Activated CD4-positive, alpha-beta T cell treated with anti-CD3 and anti-CD28 coated beads, Interleukin-2, amount 50 U/mL, for 24 hours (primary cell): ENCODE measurements around the gene CPSF3.

ENCODE experiments used
- DNase-seq, 2 donors: peaks; one replicate each; pipeline ENCODE4 v3.0.0-alpha.2; 2020; ENCODE audit warnings: low read depth in 1 of 2, low spot score in 1 of 2

CPSF3 gene

GRCh38 chr2:9462886-9463697 is 39.6 kb downstream of the CPSF3 start:
- no peak for DNase-seq

- DNase-seq, result no peak
These were observed 40.2 kb downstream of the CPSF3 start for GRCh38 chr2:9463698-9464034.

GRCh38 chr2:9465170-9465569 is 41.7 kb downstream of the CPSF3 start:
- no peak for DNase-seq

- DNase-seq, result no peak
These were observed 42.8 kb downstream of the CPSF3 start for GRCh38 chr2:9466147-9466683.

- DNase-seq, result no peak
These were observed 44.2 kb downstream of the CPSF3 start for GRCh38 chr2:9467687-9468086.

- DNase-seq, result no peak
These were observed 47.8 kb downstream of the CPSF3 start for GRCh38 chr2:9471206-9471605.

- DNase-seq, result no peak
These were observed 49.1 kb downstream of the CPSF3 start for GRCh38 chr2:9472511-9472910.

- no peak for DNase-seq
These were observed 50.0 kb downstream of the CPSF3 start for GRCh38 chr2:9473308-9473984.

GRCh38 chr2:9473985-9474360 is 50.5 kb downstream of the CPSF3 start:
- DNase-seq, result peak; percentile 39 to 52

- peak; percentile 51 to 59 for DNase-seq
These were observed 51.1 kb downstream of the CPSF3 start, which contains the start of gene IAH1 for GRCh38 chr2:9474361-9475057. IAH1 (plus strand) TSS chr2:9474551; CDS start chr2:9474567, 16 bp downstream.

GRCh38 chr2:9477914-9478313 is 54.5 kb downstream of the CPSF3 start:
- DNase-seq, result no peak

GRCh38 chr2:9478526-9478925 is 55.1 kb downstream of the CPSF3 start:
- no peak for DNase-seq

- no peak for DNase-seq
These were observed 56.7 kb downstream of the CPSF3 start for GRCh38 chr2:9480157-9480556.

GRCh38 chr2:9483107-9483506 is 59.7 kb downstream of the CPSF3 start:
- DNase-seq, result no peak

GRCh38 chr2:9484533-9484932 is 61.1 kb downstream of the CPSF3 start:
- no peak for DNase-seq

GRCh38 chr2:9488583-9489547 is 65.4 kb downstream of the CPSF3 start:
- DNase-seq, result no peak

GRCh38 chr2:9490789-9491188 is 67.3 kb downstream of the CPSF3 start:
- DNase-seq, result no peak

- DNase-seq, result no peak
These were observed 69.5 kb downstream of the CPSF3 start for GRCh38 chr2:9492927-9493326.

- DNase-seq, result no peak
These were observed 70.0 kb downstream of the CPSF3 start for GRCh38 chr2:9493478-9493877.

GRCh38 chr2:9494081-9494480 is 70.6 kb downstream of the CPSF3 start:
- no peak for DNase-seq

- DNase-seq, result no peak
These were observed 73.6 kb downstream of the CPSF3 start for GRCh38 chr2:9497017-9497416.
